IPS-15b (cell line): Measurements from ENCODE around the gene NSD1.

ENCODE experiments used
- H3K27me3 ChIP-seq: one replicate; pipeline ENCODE4 v1.6.1; 2013; ENCODE audit warnings: low read length; ENCODE audit not compliant: control insufficient read depth, insufficient read depth
- H3K36me3 ChIP-seq: one replicate; pipeline ENCODE4 v1.6.1; 2013; ENCODE audit warnings: low read length; ENCODE audit not compliant: control insufficient read depth, insufficient read depth
- H3K4me1 ChIP-seq: one replicate; pipeline ENCODE4 v1.6.1; 2013; ENCODE audit warnings: mild to moderate bottlenecking, low read length; ENCODE audit not compliant: control insufficient read depth, insufficient read depth
- H3K4me3 ChIP-seq: one replicate; pipeline ENCODE4 v1.5.1; 2013; ENCODE audit warnings: low read depth, low read length
- H3K9ac ChIP-seq: one replicate; pipeline ENCODE4 v1.6.1; 2013; ENCODE audit warnings: low read depth, mild to moderate bottlenecking, low read length
- H3K9me3 ChIP-seq: one replicate; pipeline ENCODE4 v1.6.1; 2013; ENCODE audit warnings: mild to moderate bottlenecking, low read length; ENCODE audit not compliant: control insufficient read depth, insufficient read depth

The NSD1 gene

GRCh38 chr5:177099422-177100093 lies 34.0 kb upstream of the NSD1 start:
- Histone ChIP-seq H3K9ac (no peak overlapping the region), H3K36me3 (peaks cover 27% of the 10 kb centered on the region), H3K4me3 (no peak overlapping the region), H3K27me3 (no peaks in the 10 kb centered on the region), H3K4me1 (peaks cover 3% of the 10 kb centered on the region), H3K9me3 (no peaks in the 10 kb centered on the region)

- no peak overlapping the region for H3K4me3 ChIP-seq
- H3K4me1 ChIP-seq, result peaks cover 3% of the 10 kb centered on the region
- no peaks in the 10 kb centered on the region for H3K9me3 ChIP-seq
- H3K36me3 ChIP-seq, result peaks cover 16% of the 10 kb centered on the region
- H3K27me3 ChIP-seq, result no peaks in the 10 kb centered on the region
- no peak overlapping the region for H3K9ac ChIP-seq
These were observed 32.9 kb upstream of the NSD1 start for GRCh38 chr5:177100714-177101121.

GRCh38 chr5:177103523-177104253 lies 29.9 kb upstream of the NSD1 start:
- no peaks in the 10 kb centered on the region for H3K27me3 ChIP-seq
- no peaks in the 10 kb centered on the region for H3K36me3 ChIP-seq
- H3K9ac ChIP-seq, result no peak overlapping the region
- H3K9me3 ChIP-seq, result no peaks in the 10 kb centered on the region
- no peak overlapping the region for H3K4me3 ChIP-seq
- peaks cover 3% of the 10 kb centered on the region for H3K4me1 ChIP-seq

GRCh38 chr5:177105691-177106476 lies 27.7 kb upstream of the NSD1 start:
- H3K4me1 ChIP-seq, result no peaks in the 10 kb centered on the region
- H3K9ac ChIP-seq, result no peak overlapping the region

GRCh38 chr5:177107159-177107558 lies 26.4 kb upstream of the NSD1 start:
- H3K4me1 ChIP-seq, result peaks cover 2% of the 10 kb centered on the region

More at GRCh38 chr5:177105691-177106476, 27.7 kb upstream of the NSD1 start:
- Histone ChIP-seq H3K4me3 (no peak overlapping the region), H3K27me3 (no peaks in the 10 kb centered on the region), H3K9me3 (no peaks in the 10 kb centered on the region), H3K36me3 (no peaks in the 10 kb centered on the region)

GRCh38 chr5:177109810-177110209 lies 23.8 kb upstream of the NSD1 start:
- Histone ChIP-seq H3K4me1 (peaks cover 2% of the 10 kb centered on the region), H3K9ac (no peak overlapping the region), H3K9me3 (no peaks in the 10 kb centered on the region), H3K4me3 (no peak overlapping the region), H3K27me3 (no peaks in the 10 kb centered on the region), H3K36me3 (no peaks in the 10 kb centered on the region)

More at GRCh38 chr5:177107159-177107558, 26.4 kb upstream of the NSD1 start:
- Histone ChIP-seq H3K36me3 (no peaks in the 10 kb centered on the region), H3K27me3 (no peaks in the 10 kb centered on the region), H3K9me3 (no peaks in the 10 kb centered on the region), H3K4me3 (no peak overlapping the region), H3K9ac (no peak overlapping the region)

GRCh38 chr5:177111720-177112394 lies 21.7 kb upstream of the NSD1 start:
- Histone ChIP-seq H3K4me3 (no peak overlapping the region), H3K9me3 (no peaks in the 10 kb centered on the region), H3K27me3 (no peaks in the 10 kb centered on the region), H3K9ac (no peak overlapping the region), H3K36me3 (no peaks in the 10 kb centered on the region), H3K4me1 (peaks cover 8% of the 10 kb centered on the region)

- Histone ChIP-seq H3K36me3 (no peaks in the 10 kb centered on the region), H3K4me1 (peaks cover 8% of the 10 kb centered on the region), H3K9me3 (no peaks in the 10 kb centered on the region), H3K4me3 (no peak overlapping the region), H3K9ac (no peak overlapping the region), H3K27me3 (no peaks in the 10 kb centered on the region)
These were observed 20.9 kb upstream of the NSD1 start for GRCh38 chr5:177112589-177113220.

GRCh38 chr5:177113566-177114424 lies 19.8 kb upstream of the NSD1 start:
- Histone ChIP-seq H3K4me1 (peaks cover 8% of the 10 kb centered on the region), H3K36me3 (no peaks in the 10 kb centered on the region), H3K27me3 (no peaks in the 10 kb centered on the region), H3K9me3 (no peaks in the 10 kb centered on the region), H3K9ac (no peak overlapping the region), H3K4me3 (no peak overlapping the region)

GRCh38 chr5:177116631-177117373 lies 16.8 kb upstream of the NSD1 start:
- Histone ChIP-seq H3K4me3 (no peak overlapping the region), H3K9ac (no peak overlapping the region), H3K4me1 (peaks cover 6% of the 10 kb centered on the region)

More at GRCh38 chr5:177116631-177117373, 16.8 kb upstream of the NSD1 start:
- Histone ChIP-seq H3K9me3 (no peaks in the 10 kb centered on the region), H3K36me3 (no peaks in the 10 kb centered on the region), H3K27me3 (no peaks in the 10 kb centered on the region)
